CD4-positive, alpha-beta T cell treated with Interleukin-4 for 1 hour (primary cell): ENCODE results near the gene MAP1LC3B2.

ENCODE experiments used
- DNase-seq, 2 donors: peaks; one replicate each; pipeline ENCODE4 v3.0.0-alpha.2; 2020 to 2022

The MAP1LC3B2 gene

DNA sequence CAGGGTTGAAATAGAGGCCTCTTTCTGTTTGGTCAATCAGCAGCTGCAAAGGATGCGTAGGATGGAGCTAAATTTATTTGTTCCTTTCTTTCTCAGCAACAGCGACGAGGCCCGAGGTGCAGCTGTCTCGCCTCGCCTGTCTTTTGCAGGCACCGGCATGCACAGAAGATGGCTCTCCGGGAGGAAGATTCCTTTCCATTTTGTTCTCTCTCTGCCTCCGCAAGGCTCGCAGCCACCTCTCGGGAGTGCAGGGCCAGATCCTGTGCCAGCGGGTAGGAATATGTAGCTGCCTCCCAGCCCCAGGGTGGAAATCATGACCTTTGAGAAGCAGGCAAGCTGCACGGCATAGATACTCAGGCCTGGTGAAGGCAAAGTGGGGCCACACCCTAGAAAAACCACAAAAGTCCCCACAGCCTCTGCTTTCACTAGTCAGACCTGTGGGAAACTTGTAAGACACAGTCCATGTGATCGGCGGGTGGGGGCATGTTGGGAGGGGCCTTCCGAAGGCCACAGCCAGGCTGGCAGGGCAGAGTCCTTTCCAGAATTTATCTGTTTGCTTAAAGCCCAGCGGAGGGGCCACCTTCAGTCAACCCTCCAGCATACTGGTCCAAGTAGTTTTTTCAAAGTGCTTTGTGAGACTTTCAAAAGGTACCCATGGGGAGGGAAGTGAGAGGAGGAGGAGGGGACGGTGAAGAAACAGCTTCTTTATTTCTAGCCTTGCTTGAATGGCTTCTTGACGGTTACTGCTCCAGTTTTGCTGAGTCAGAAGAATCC, at the start of gene MAP1LC3B2:
TSS of gene MAP1LC3B2 (plus strand) at position 220 of the 774 bp plus-strand sequence. CDS start 16,562 bp downstream, outside the sequence.
- peak; percentile 85 to 89 for DNase-seq

DNA sequence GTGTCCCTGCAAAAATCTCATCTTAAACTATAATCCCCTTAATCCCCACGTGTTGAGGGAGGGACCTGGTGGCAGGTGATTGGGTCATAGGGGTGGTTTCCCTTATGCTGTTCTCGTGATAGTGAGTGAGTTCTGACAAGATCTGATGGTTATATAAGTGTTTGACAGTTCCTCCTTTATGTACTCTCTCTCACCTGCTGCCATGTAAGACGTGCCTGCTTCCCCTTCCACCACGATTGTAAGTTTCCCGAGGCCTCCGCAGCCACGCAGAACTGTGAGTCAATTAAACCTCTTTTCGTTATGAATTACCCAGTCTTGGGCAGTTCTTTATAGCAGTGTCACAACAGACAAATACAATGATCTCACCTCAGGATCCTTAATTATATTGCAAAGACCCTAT, 45.2 kb upstream of the MAP1LC3B2 start:
- DNase-seq = no peak

DNA sequence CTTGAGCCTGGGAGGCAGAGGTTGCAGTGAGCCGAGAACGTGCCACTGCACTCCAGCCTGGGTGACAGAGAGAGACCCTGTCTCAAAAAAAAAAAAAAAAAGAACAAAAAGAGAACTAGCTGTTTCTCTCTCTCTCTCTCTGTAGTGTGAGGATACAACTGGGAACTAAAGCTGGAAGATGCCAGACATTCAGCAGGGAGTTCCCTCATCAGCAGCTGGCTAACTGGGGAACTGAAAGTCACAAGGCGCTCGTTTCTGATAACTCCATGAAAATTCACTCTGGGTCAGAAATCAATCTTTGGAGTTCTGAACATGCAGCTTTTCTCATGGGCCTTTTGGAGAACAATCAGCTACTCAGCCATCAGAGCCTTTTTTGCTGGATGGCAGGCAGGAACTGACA, 43.5 kb upstream of the MAP1LC3B2 start:
- DNase-seq = no peak

DNA sequence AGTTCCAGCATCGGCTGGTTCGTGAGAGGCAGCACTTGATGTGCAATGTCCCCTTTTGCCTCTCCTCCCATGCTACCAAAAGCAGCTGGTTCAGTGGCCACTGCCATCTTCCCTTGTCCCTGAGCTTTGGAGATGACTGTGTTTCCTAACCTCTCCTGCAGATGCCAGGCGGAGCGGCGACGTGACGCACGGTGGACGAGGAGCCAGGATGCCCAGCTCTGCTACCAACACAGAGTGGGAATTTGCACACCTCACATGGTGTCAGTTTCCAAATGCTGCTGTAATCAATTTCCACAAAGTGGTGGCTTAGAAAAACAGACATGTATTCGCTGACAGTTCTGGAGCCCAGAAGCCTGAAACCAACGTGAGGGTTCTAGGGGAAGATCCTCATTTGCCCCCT, 42.5 kb upstream of the MAP1LC3B2 start:
- DNase-seq = no peak

DNA sequence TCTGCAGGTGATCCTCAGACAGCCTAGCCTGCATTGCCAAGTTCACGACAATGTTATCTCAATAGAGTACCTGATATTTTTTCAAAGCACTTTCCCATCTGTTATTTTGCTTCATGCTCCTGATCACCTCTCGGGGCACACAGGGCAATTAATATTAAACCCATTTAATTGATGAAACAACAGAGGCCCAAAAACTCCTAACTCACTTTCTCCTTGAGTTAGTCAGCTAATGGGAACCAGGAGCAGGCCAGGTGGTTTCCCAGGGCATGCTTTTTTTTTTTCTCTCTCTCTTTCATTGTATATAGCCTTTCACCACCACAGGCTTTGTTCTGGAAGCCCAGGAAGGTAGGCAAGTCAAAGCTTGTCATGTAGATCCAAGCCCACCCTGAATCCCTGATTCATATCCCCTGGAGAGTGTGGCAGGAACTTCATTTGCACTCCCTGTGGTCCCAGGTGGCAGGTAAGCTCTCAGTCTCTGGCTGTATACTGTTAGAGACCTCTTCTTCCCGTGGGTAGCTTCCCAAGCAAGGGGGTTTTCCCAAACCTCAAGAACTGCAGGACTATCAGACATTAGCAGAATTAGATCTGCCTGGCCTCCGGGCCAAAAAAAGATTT, 41.6 kb upstream of the MAP1LC3B2 start:
- DNase-seq = no peak

DNA sequence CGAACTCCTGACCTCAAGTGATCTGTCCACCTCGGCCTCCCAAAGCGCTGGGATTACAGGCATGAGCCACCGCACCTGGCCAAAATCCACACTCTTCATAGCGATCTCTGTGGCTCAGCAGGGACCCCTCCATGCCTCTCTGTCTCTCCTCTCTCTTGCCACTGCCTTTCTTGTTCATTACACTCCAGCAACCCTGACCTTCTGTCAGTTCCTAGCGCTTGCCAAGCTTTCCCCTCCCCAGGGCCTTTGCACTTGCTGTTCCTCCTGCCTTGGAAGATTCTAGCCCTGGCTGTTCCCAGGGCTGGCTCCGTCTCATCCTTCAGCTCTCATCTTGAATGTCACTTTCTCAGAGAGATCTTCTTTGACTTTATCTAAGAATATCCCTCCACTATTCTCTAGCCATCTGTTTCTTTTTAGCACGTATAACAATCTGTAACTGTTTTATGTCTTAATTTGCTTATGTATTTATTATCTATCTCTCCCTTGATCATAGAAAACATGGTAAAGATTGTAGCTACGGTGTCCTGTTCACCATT, 38.9 kb upstream of the MAP1LC3B2 start:
- no peak for DNase-seq

DNA sequence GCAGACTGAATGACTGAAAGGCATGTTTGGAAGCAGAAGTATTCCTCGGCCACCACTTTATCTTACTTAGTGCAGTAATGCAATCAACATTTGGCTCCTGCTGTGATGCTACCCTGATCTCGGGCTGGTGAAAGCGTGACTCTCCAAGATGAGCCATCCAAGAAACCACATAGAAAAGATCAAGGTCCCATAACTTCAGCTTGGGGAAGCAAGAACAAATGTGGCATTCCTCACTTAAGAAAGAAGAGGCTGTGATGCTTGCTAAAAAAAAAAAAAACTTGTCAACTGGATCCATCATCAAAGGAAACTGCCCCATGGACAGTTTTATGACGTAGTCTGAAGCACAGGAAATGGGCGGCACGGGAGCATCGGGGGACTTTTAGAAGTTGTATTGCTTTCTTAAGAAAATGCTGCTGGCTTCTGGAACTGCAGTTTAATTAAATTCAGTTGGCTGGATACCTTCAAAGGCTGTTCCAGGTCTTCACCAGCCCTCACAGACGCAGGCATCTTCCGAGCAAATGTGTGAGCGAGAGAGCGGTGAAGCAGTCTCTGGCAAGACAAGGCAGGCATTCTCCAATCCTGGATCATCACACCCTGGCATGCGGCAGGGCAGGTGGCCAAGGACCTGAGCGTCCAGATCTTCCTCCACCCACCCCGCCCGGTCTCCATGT, 38.2 kb upstream of the MAP1LC3B2 start:
- DNase-seq = no peak

DNA sequence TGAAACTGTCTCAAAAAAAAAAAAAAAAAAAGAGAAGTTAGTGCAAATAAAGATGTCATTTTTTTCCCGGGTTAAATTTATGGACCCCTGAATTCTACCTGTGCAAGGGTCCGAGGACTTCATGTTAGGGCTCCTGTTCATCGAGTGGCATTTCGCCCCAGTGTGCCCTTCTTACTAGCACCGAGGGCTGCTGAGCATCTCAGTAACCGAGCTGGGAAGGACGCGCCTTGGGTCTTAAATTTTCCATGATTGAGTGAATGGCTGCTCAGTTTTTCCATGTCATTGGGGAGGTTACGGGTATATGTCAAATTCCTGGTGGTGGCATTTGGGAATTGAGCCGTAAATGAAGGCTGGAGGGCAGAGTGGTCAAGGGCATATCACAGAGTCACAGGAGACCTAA, 34.9 kb upstream of the MAP1LC3B2 start:
- DNase-seq = no peak

DNA sequence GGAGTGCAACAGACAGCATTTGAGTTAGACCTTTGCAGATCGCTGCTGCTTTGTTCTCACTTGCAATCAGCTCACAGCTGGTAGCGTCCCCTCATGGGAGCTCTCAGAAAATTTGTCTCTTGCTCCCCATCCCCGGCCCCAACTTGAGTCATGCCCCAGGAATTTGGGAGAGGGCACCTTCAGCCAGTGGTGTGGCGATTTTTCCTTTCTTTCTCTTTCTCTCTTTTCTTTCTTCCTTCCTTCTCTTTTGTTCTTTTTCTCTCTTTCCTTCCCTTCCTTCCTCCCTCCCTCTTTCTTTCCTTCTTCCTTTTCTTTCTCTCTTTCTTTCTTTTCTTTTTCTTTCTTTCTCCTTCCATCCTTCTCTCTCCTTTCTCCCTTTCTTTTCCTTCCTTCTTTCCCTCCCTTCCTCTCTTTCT, 34.2 kb upstream of the MAP1LC3B2 start:
- DNase-seq = no peak

DNA sequence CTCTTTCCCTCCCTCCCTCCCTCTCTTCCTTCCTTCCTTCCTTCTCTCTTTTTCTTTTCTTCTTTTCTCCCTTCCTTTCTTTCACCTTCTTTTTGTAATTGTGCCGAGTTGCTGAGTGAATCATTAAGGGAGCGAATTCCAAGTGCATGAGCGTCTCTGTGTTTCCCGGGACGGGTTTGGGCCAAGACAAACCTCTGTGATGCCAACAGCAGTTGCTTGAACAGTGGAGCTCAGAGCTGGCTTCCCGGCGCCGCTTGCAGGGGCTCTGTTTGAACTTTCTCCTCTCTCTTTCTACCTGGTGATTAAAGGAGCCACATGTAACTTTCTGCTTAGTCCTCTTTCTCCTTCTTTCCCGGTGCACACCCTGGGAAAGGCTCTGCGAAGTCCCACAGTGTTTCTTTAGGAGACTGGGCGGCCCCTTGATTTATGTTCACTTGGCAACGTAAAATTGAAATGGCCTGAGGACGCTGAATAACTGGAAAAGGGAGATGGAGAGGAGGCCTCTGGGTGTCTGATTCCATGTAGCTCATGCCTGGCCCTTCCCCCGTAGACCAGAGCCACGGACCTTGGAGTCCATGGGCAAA, 33.7 kb upstream of the MAP1LC3B2 start:
- DNase-seq = no peak

DNA sequence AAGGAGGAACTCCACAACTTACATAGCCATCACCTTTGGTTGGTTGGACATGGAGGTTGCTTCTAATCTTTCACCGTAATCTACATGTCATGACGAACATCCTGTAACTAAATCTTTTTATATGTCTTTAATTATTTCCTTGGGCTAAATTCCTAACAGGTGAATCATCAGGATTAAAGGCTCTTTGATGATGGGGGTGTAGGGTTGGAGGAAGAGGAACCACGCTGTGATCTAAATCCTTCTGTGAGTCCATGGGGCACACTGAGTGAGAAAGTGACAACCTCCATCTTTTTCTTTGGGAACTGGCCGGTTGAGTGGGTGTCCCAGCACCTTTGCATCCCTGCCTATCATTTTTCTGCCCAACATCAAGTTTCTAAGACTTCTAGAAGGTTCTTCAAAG, 31.1 kb upstream of the MAP1LC3B2 start:
- DNase-seq = no peak

DNA sequence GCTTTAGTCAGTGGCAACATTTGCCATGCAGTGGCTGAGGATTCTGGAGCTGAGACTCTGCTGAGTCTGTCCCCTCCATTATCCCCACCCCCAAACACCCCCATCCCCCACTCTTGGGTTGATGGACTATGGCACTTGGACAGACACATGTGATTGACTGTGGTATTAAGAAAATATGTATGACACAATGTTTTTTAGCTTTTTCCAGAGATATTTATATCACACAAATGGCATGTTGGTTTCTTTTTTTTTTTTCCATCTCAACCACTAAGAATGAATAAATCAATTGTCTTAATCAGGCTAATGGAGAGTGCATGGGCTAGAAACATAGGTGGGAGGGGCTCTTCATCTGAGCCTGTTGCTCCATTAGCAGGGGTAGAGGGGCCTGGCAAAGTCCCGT, 30.7 kb upstream of the MAP1LC3B2 start:
- no peak for DNase-seq

DNA sequence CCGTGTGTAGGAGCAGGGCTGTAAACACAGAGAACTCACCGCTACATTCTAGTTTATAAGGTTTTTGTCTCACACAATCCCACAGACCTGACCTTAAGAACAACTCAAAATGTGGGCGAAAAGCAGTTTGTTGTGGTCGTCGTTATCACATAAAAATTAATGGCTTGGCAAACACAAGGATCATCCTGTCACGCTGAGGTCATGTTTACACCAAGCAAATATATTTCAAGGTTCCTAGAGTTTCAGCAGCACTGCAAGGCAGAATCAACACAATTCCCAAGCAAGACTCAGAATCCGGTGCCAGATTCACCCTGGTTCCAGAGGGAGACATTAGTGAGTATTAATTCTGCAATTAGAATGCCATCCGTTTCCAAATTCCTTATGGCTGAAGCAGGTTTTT, 30.1 kb upstream of the MAP1LC3B2 start:
- no peak for DNase-seq

DNA sequence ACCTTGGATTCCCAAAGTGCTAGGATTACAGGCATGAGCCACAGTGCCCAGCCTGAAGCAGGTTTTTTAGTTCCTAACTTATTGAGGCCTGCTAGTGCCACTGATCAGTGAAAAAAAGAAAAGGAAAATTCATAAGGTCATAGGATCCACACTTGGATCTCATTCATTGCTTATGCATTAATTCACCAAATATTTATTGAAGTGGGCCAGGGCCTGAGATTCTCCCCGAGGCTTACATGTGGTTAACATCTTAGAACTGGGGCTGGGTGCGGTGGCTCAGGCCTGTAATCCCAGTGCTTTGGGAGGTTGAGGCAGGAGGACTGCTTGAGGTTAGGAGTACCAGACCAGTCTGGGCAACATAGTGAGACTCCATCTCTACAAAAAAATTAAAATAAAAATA, 29.5 kb upstream of the MAP1LC3B2 start:
- no peak for DNase-seq

DNA sequence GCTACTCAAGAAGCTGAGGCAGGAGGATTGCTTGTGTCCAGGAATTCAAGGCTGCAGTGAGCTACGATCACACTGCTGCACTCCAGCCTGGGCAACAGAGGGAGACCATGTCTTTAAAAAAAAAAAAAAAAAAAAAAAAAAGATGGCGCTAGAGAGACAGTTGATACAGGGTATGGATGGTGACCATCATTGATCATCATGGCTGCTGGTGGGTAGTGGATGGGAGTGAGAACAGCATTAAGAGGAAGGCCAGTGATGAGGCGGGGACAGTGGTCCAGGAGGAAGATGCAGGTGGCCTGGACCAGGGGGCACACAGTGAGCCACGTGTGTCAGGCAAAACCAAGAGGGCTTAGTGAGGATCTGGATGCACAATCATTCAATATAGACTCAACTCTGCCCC, 26.8 kb upstream of the MAP1LC3B2 start:
- DNase-seq = no peak

DNA sequence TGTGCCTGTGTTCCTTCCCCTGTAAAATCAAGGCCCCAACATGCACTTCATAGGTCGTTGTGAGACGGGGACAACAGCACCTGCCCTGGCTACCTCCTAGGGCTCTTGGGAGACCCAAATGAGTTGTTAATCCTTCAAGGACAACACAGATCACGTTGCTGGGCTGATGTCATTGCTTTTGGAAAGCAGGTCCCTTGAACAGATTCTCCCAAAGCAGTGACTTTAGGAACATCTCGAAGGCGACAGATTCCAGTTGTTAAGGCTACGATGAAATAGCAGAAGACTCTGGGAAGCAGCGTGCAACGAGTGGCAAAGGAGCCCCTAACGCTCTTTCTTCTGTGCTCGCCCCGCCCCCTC, 26.2 kb upstream of the MAP1LC3B2 start:
- no peak for DNase-seq

DNA sequence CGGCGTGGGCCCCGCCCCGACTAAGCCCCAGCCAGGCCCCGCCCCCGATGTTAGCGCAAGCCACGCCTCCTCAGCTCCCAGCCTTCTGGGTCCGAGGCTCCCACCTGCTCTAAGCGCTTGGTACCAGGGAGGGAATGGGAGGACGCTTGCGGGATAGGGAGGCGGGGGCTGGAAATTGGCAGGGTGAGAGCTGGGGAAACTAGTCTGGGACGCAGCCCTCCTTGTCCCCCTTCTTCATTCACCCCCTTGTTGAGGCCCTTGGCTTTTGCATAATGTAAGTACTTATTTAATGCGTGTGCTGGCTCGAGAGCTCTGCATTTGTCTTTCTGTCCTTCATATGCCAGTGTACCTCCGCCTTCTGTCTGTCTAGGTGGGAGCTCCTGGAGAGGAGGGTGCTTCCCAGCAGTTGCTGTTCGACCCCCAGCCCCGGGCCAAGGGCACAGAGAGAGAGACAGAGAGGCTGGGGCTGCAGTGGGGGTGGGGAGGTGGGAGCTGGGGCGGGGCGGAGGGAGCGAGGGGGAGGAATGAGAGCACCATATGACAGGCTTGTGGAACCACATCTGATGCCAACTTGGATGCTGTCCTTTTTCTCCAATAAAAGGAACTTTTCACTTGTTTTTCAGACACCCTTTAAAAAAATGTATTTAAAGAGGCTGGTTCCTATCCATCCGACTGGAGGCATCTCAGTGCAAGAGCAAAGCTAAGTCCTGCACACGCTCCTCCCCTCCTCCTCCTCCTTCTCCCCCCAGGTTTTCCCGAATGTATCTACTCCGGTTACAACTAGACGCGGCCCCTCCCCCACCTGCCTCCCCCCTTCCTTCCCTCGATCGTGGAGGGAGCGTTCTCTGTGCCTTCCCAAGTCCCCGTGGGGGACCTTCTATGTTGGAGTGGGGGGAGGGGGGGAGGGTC, 25.6 kb upstream of the MAP1LC3B2 start:
- DNase-seq = peak; percentile 73 to 74

DNA sequence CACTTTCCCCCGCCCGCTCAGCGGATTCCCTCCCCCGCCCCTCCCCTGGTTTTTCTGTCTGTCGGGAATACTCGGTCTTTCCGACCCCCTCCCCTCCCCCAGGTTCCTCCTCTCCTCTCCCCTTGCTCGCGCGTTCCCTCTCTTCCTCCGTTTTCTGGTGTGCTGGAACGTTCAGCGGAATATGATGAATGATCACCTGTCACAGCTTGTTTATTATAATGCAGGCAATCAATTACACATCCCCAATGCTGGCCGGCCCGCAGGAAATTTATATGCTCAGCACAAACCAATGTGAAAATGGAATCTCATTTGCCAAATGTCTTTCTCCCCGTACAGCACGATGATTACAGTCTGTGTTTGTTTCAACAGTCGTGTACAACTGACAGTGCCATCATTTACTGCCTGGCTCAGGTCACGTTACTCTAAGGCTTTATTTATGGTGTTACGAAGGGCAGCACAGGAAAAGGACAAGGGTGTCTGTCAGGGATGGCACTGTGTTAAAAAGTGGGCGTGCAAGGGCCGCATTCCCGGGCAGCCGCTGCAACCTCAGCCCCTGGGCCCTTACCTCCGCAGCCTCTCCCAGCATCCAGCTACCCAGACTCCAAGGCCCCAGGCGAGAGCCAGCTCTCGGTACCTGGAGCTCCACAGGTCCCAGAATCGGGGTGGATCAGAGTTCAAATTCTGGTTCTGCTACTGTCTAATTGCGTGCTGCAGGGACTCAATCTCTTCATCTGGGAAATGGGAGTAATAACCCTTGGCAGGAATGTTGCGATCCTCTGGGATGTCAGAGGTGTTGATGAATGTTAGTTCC, 24.7 kb upstream of the MAP1LC3B2 start:
- no peak for DNase-seq

DNA sequence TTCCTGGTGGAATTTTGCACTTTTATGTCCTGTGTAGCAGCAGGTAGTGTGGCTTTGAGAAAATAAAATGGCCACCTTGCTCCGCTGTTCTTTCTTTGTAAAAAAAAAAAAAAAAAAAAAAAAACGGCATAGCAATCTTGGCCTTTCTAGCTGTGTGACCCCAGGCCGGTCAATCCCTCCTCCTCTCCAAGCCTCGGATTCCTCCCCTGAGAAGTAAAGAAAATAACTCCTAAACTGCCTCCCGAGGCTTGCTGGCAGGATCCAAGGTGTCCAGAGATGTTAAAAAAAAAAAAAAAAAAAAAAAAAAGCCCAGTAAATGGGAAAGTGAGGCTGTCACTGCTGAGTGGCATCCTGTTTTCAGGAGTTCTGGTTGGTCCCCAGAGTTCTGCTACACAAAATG, 23.9 kb upstream of the MAP1LC3B2 start:
- DNase-seq = no peak

DNA sequence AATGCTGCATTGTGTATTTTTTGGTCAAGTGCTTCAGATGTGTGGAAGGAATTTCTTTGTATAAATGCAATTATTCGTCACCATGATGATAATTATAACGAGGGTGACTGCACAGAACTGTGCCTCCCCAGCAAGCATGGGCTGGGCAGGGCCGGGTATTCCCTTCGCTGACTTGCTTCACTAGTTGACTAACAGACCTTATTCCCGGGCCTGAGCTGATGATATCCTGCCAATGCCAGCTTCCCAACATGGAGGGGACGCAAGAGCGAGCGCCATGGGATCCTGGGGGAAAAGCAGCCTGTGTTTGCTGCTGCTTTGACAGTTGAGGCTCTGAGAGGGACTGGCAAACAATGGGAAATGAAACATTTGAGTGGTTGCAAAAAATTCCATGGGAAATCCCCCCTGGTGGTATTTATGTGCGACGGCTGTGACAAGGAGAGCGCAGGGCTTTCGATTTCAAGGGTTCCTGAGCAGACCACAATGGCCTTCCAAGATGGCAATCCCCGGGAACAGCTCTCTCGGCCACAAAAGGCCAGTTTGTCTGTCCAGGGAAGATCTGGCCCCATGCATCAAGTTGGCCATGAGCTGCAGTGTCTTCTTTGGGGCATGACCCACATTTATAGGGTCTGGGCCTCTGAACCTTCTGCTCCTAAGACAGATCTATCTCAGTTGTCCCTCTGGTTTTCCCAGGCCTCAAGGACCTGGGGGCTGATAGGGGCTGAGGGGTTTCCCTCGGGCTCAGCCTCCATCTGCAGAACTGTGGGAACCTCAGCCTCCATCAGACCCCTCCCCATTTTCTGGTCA, 21.9 kb upstream of the MAP1LC3B2 start:
- peak in 1 of 2 donors; percentile 28 for DNase-seq
